Measurements from ENCODE around the gene SEMA4D.

GRCh38 chr9:89505911-89506310 lies 8.0 kb upstream of the SEMA4D start:
- TF ChIP-seq POLR2A (IDR thresholded peaks at IDR 0.05) (peak in 1 of 2 donors; percentile 38), CTCF (IDR thresholded peaks at IDR 0.05) (no peak)

Measured in adrenal gland (tissue), 5 donors.